ENCODE data around the gene CHST10.

The CHST10 gene

GRCh38 chr2:100413571-100413970, 3.9 kb downstream of the CHST10 start:
- FAIRE-seq: no peak

DNA sequence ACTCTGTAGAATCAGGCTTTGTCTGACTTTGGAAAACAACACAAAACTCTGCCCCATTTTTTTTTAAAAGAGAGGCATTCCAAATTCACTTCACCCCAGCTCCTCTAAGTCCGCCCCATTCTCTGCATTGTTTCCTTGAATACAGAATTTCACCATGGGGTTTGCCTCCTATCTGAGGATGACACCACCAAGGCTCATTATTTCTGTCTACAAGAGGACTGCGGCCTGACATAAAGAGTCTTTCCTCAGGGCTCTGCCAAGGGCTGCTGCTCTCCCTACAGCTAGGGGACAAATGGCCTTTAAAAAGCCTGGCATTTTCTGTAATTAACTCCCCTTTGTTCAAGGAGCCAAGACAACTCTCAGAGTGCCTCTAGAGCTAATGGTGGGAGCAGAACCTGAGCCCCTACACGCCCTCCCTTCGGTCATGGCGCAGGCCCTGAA, 4.6 kb downstream of the CHST10 start:
- FAIRE-seq: no peak

GRCh38 chr2:100412466-100412865, 5.0 kb downstream of the CHST10 start:
- FAIRE-seq: no peak

- no peak for FAIRE-seq
These were observed 5.6 kb downstream of the CHST10 start for GRCh38 chr2:100411841-100412292.

- FAIRE-seq: no peak
These were observed 7.4 kb downstream of the CHST10 start for GRCh38 chr2:100409975-100410647.

DNA sequence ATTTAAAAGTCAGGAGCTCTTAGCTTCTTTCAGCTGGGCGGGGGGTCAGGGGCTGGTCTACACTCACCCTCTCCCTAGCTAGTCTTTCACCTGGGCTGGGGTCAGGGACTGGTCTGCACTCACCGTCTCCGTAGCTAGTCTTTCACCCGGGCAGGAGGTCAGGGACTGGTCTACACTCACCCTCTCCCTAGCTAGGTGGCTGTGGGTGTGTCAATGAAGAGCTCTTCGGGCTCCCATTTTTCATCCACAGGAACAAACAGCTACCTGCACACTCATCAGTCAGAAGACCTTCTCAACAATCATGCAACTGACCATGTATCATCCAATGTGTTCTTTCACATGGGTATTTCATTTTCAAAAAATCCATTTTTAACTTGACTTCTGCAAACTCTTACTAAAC, 8.0 kb downstream of the CHST10 start:
- no peak for FAIRE-seq

DNA sequence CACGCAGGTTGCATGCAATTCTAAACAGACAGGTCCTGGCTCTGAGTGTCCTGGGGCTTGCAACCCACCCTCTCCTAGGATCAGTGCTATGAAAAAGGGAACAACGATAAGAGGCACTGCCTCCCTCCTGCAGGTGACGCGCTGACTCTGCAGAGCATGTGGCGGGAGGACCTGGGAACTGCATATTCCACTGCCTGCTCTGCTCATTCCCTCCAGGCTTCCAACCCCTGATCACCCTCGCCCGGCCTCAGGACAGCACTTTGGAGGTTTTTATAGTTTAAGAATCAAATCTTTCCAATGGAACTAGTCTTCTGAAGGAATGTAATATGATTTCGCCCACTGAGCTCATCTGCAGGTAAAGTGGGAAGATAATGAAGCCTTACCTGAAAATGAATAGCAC, 8.5 kb downstream of the CHST10 start:
- FAIRE-seq: no peak

GRCh38 chr2:100408104-100408503, 9.4 kb downstream of the CHST10 start:
- FAIRE-seq: no peak

GRCh38 chr2:100407563-100407962, 9.9 kb downstream of the CHST10 start:
- FAIRE-seq: no peak

DNA sequence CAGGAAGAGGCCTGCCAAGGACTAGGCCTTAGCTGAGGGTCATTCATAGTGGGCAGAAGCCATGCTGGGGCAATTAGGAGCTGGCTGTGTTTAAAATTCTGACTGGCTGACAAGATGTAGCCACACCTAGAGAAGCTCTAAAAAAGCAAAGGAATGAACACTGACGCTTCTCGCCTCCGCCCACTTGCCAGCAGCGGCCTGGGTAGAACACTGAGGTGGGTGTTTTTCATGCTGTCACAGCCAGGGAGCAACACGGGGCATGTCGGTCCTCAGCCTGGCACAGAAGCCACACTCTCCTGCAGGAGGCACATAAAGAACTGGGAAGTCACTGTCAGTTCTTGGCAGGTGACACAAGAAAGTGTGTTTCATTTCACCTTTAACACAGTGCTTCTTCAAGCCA, 10.4 kb downstream of the CHST10 start:
- no peak for FAIRE-seq

DNA sequence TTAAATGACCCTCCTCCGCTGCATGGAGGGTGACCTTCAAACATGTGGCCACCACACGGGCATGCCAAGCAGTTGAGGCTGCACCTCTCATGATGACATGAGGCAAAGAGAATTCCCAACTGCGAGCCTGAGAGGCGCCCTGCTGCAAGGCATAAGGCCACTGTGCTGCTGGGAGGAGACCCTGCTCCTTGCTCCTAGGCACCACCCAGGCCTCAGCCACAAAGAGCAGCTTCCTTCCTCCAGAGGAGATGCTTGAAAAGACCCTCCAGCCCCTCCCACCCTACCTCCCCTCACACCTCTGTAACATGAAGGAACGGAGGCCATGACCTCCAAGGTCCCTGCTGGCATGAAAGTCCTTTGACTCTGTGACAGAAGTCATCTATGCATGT, 11.4 kb downstream of the CHST10 start:
- FAIRE-seq: no peak

GRCh38 chr2:100405403-100406119, 11.9 kb downstream of the CHST10 start:
- FAIRE-seq: no peak

DNA sequence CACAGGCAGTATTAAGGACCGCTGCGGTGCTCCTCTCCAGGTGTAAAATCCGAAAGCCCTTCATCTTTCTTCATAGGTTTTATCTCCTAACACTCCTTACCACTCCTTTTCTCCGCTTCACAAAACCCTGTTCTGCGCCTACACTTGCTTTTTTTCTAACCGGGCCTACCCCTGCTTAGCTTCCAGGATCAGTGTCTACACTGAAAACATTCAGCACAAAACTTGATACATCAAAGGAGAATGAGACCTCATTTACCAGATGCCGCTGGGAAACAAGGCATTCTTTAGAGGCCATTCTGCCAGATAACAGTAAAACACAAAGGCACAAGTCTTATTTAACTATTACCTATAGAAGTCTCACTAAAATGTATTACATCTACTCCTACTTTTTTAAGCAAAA, 13.1 kb downstream of the CHST10 start:
- no peak for FAIRE-seq

GRCh38 chr2:100403722-100404121, 13.7 kb downstream of the CHST10 start:
- FAIRE-seq: no peak

GRCh38 chr2:100401268-100401667, 16.2 kb downstream of the CHST10 start:
- no peak for FAIRE-seq

GRCh38 chr2:100399714-100400113, 17.8 kb downstream of the CHST10 start:
- FAIRE-seq: no peak

DNA sequence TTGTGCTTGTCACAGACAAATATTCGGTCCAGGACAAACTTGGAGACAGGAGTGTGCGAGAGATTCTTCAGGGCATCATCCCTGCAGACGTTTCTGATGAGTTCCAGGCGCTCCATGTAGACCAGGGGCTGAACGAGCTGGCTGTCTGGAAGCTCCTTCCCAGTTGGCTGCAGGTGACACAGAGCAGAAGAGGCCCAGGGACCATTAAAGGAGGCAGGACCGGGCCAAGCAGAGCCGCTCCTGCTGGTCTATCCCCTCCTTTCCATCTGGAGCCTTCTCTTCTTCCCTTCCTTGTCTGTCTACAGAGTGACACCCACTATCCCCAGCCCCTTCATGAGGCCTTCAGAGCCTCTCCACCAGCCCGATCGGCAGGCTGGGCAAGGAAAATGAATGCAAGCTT, 19.5 kb downstream of the CHST10 start:
- FAIRE-seq: no peak

- no peak for FAIRE-seq
These were observed 20.2 kb downstream of the CHST10 start for GRCh38 chr2:100397118-100397860.

DNA sequence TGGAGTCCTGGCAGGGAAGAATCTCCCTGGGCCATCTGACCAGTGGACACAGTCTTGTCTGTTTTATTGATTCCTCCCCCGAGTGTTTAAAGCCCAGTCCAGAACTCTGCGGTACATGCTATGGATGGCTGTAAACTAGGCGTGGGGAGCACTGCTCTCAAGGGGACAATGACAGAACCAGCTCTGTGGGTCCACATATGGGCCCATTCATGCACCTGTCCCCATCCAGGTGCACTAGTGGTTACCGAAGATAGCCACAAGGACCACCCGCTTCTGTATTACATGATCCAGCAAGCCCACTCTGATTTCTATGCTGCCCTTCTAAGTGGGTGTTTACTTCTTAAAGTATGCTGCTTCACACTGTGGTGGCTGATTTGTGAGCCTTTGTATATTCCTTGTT, 21.0 kb downstream of the CHST10 start:
- no peak for FAIRE-seq

DNA sequence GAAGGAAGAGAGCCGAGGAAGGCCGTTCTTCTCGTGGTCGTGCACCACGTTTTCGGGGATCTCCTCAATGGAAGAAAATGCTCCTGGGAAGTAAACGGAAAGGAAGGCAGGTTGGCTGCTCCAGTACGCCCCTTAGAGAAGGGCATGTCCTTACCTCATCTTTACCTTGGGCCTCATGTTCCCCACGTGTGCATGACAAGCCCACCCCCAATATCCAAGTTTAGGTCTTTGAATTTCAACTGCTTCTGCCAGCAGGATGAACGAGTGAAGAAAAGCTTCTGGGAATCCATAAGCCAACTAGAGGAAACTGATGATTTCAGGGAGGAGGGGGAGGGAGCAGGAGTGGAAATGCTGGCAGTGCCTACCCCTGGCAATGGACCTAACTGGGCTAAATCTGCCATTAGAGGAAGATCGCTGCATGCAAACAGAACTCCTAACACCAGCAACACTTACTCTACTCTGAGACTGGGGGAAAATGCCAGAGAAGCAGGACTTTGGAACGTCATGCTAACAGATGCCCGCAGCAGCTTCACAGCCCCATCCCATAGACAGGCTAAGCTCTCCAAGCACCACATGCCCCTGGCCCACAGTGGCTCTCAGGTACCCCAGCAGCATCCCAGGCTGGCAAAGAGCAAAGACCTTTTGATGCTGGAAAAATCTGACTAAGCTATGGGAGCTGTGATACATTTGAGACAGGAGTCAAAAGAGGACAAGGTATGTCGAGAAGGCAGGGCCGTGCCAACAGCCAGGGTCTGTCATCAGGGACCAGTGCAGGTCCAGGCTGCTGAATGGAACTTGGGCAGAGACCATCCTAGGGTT, 21.7 kb downstream of the CHST10 start:
- no peak for FAIRE-seq

GRCh38 chr2:100394111-100394641, 23.3 kb downstream of the CHST10 start:
- FAIRE-seq: no peak

DNA sequence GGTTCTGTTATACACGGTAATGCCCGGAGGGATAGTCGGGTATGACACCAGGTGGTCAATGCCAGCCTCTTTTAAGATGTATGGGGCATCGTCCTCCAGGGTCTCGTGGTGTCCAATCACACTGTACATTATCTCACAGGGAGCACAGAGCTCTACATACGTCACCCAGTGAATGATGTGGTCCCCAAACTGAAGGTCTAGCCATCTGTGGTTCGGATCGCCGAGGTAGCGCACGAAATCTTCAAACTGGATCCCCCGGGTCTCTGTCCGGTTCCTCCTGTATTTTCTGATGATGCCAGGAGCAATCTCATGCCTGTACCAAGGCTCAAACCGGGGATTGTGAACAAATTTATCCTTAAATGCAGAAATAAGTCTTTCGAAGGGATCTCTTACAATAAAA, 24.1 kb downstream of the CHST10 start:
- FAIRE-seq: no peak

DNA sequence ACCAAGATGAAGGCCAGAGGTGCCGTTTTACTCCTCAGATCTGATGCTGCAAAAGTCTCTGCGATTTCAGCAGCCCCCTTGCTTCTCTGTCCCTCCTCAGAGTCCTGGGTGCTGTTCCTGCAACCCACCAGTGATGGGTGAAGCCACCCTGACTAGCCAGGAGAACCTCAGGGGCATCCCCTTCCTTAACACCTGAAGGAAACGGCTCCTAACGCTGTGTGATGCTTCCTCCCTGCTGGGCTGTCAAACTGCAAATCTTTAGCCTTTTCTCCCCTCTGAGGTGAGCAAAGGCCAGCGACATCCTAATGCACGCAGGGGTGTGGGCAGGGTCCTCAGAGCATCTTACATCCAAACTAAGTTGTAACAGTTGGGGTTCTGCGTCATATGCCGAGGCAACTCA, 24.8 kb downstream of the CHST10 start:
- FAIRE-seq: no peak

Measured in A204.1 (cell line).